IMR-90 (cell line): Measurements from ENCODE around the gene SMIM12.

Experiments used
- CTCF ChIP-seq: conservative IDR thresholded peaks from 2 replicates; pipeline ENCODE4 v1.5.1; 2012; ENCODE audit warnings: mild to moderate bottlenecking, low read depth, low read length, improper control_type of control experiment
- ELK1 ChIP-seq: fragments of 150-350 bp; IDR thresholded peaks from 2 replicates; pipeline ENCODE4 v1.6.1; 2016; ENCODE audit warnings: low read depth, mild to moderate bottlenecking, low read length, moderate library complexity, borderline replicate concordance
- MAZ ChIP-seq: IDR thresholded peaks from 2 replicates; pipeline ENCODE4 v1.6.1; 2012; ENCODE audit warnings: low read depth, mild to moderate bottlenecking, low read length, improper control_type of control experiment, moderate library complexity, borderline replicate concordance
- NFE2L2 ChIP-seq: fragments of 150-350 bp; IDR thresholded peaks from 2 replicates; pipeline ENCODE4 v1.6.1; 2016; ENCODE audit warnings: low read depth, mild to moderate bottlenecking, low read length
- POLR2A ChIP-seq: IDR thresholded peaks from 2 replicates; pipeline ENCODE4 v1.6.1; 2012; ENCODE audit warnings: mild to moderate bottlenecking, low read depth, low read length
- RAD21 ChIP-seq: IDR thresholded peaks from 2 replicates; pipeline ENCODE4 v1.6.1; 2012; ENCODE audit warnings: low read length, improper control_type of control experiment
- SMC3 ChIP-seq: fragments of 150-350 bp; IDR thresholded peaks from 2 replicates; pipeline ENCODE4 v1.6.1; 2016; ENCODE audit warnings: low read depth, mild to moderate bottlenecking, antibody characterized with exemption, low read length, moderate library complexity
- USF2 ChIP-seq: fragments of 150-350 bp; IDR thresholded peaks from 2 replicates; pipeline ENCODE4 v1.6.1; 2017; ENCODE audit warnings: mild to moderate bottlenecking, antibody characterized with exemption, low read length, low read depth

GRCh38 chr1:34889705-34890104 lies 30.2 kb upstream of the SMIM12 start:
- no peak for TF ChIP-seq SMC3
- TF ChIP-seq CTCF: no peak
- TF ChIP-seq POLR2A: no peak
- TF ChIP-seq RAD21: no peak
- no peak for TF ChIP-seq NFE2L2
- no peak for TF ChIP-seq ELK1
- no peak for TF ChIP-seq USF2
- TF ChIP-seq MAZ: no peak
